GM23338 (cell line): Measurements from ENCODE around the gene BNC2. TPM values are rescaled to one million over a fixed set of nuclear protein-coding genes. Genes with fewer than 3 reads are reported as not detected.
"Not testable (repeated sequence)": the region's sequence is repeated elsewhere in the genome, so short reads cannot be mapped to it uniquely, and the experiment has no call there.

Source experiments
- ATAC-seq: fragments of 200-7000 bp; cut with Tn5 transposase; 3 replicates; pipeline ENCODE4 v1.9.1; 2020
- DNase-seq: peaks from one replicate; pipeline ENCODE4 v3.0.0-alpha.2; 2015; ENCODE audit warnings: low spot score
- H2AFZ ChIP-seq: fragments of 200-600 bp; sonication (generic); 2 replicates; pipeline ENCODE4 v1.8.0; 2016; ENCODE audit warnings: antibody characterized with exemption, mild to moderate bottlenecking, moderate library complexity
- H3F3A ChIP-seq: fragments of 200-600 bp; sonication (generic); replicated peaks from 2 replicates; pipeline ENCODE4 v1.8.0; 2017; ENCODE audit warnings: antibody characterized with exemption, mixed run types, low read depth
- H3K27ac ChIP-seq: fragments of 200-600 bp; sonication (generic); 2 replicates; pipeline ENCODE4 v1.6.1; 2016; ENCODE audit warnings: low read depth
- H3K27me3 ChIP-seq: fragments of 200-600 bp; sonication (generic); 2 replicates; pipeline ENCODE4 v1.8.0; 2016; ENCODE audit warnings: mild to moderate bottlenecking, mixed run types, moderate library complexity; ENCODE audit not compliant: insufficient read depth
- H3K36me3 ChIP-seq: fragments of 200-600 bp; sonication (generic); 2 replicates; pipeline ENCODE4 v1.8.0; 2016; ENCODE audit warnings: mild to moderate bottlenecking; ENCODE audit not compliant: insufficient read depth
- H3K4me1 ChIP-seq: fragments of 200-600 bp; sonication (generic); 2 replicates; pipeline ENCODE4 v1.8.0; 2016; ENCODE audit warnings: mild to moderate bottlenecking, moderate library complexity; ENCODE audit not compliant: insufficient read depth
- H3K4me2 ChIP-seq: fragments of 200-600 bp; sonication (generic); 2 replicates; pipeline ENCODE4 v1.7.1; 2017; ENCODE audit warnings: mixed run types
- H3K4me3 ChIP-seq: fragments of 200-600 bp; sonication (generic); 2 replicates; pipeline ENCODE4 v1.6.1; 2016; ENCODE audit warnings: mixed run types
- H3K79me2 ChIP-seq: fragments of 200-600 bp; sonication (generic); replicated peaks from 2 replicates; pipeline ENCODE4 v1.8.0; 2017; ENCODE audit warnings: mild to moderate bottlenecking; ENCODE audit not compliant: insufficient read depth
- H3K9me2 ChIP-seq: fragments of 200-600 bp; sonication (generic); 2 replicates; pipeline ENCODE4 v1.8.0; 2017; ENCODE audit not compliant: insufficient read depth
- H4K20me1 ChIP-seq: fragments of 200-600 bp; sonication (generic); replicated peaks from 2 replicates; pipeline ENCODE4 v1.8.0; 2017; ENCODE audit warnings: mild to moderate bottlenecking; ENCODE audit not compliant: insufficient read depth
- H3K27ac Mint-ChIP-seq: 2 replicates; pipeline ENCODE4 v1.8.0; 2020; ENCODE audit warnings: inconsistent platforms, mild to moderate bottlenecking, moderate library complexity, mixed read lengths
- H3K27me3 Mint-ChIP-seq: 3 replicates; pipeline ENCODE4 v1.8.0; 2022; ENCODE audit warnings: low read depth, mild to moderate bottlenecking, moderate library complexity, mixed read lengths, inconsistent platforms; ENCODE audit not compliant: insufficient read depth, poor library complexity
- H3K36me3 Mint-ChIP-seq: 3 replicates; pipeline ENCODE4 v1.8.0; 2021; ENCODE audit warnings: low read depth, mild to moderate bottlenecking, inconsistent platforms, moderate library complexity, mixed read lengths
- H3K4me1 Mint-ChIP-seq: 3 replicates; pipeline ENCODE4 v1.8.0; 2020; ENCODE audit warnings: mild to moderate bottlenecking, inconsistent platforms, mixed read lengths
- H3K4me3 Mint-ChIP-seq: 3 replicates; pipeline ENCODE4 v1.8.0; 2021; ENCODE audit warnings: moderate library complexity, mild to moderate bottlenecking, inconsistent platforms, mixed read lengths
- H3K9me3 Mint-ChIP-seq: 3 replicates; pipeline ENCODE4 v1.8.0; 2020; ENCODE audit warnings: moderate library complexity, mild to moderate bottlenecking, inconsistent platforms, mixed read lengths
- EZH2 ChIP-seq: fragments of 200-600 bp; sonication (generic); IDR thresholded peaks from one replicate; pipeline ENCODE4 v1.8.0; 2017; ENCODE audit warnings: antibody characterized with exemption, mild to moderate bottlenecking, low read depth; ENCODE audit not compliant: unreplicated experiment
- EZH2phosphoT487 ChIP-seq: fragments of 200-600 bp; sonication (generic); IDR thresholded peaks from one replicate; pipeline ENCODE4 v1.8.1; 2018; ENCODE audit warnings: antibody characterized with exemption; ENCODE audit not compliant: unreplicated experiment
- JUNB ChIP-seq: IDR thresholded peaks from one replicate; pipeline ENCODE4 v1.6.1; 2016; ENCODE audit warnings: antibody characterized with exemption; ENCODE audit not compliant: unreplicated experiment
- NANOG ChIP-seq: IDR thresholded peaks from 2 replicates; pipeline ENCODE4 v1.6.1; 2016; ENCODE audit warnings: antibody characterized with exemption, borderline replicate concordance
- POLR2AphosphoS5 ChIP-seq: IDR thresholded peaks from 2 replicates; pipeline ENCODE4 v1.6.1; 2016; ENCODE audit warnings: antibody characterized with exemption, low read depth
- STAT1 ChIP-seq: IDR thresholded peaks from one replicate; pipeline ENCODE4 v1.6.1; 2016; ENCODE audit warnings: antibody characterized with exemption; ENCODE audit not compliant: unreplicated experiment
- ZNF114 ChIP-seq: fragments of 250-450 bp; sonication (Bioruptor Pico); IDR thresholded peaks from 2 replicates; pipeline ENCODE4 v1.5.0; 2020; ENCODE audit warnings: mild to moderate bottlenecking, moderate library complexity
- ZNF331 ChIP-seq: fragments of 250-450 bp; sonication (Bioruptor Pico); IDR thresholded peaks from 2 replicates; pipeline ENCODE4 v1.5.0; 2020; ENCODE audit warnings: low read depth, mild to moderate bottlenecking, moderate library complexity
- polyA plus RNA-seq: library from polyadenylated mRNA; unstranded; fragments of >200 nt; fragmentation: Nextera tagmentation; extraction: Ambion mirVana; gene quantifications from 2 replicates; pipeline ENCODE4 v1.2.1, GENCODE V29; 2016
- total RNA-seq: library from RNA; depleted of rRNA; stranded (reverse); fragments of >200 nt; shearing (Covaris generic); gene quantifications from 2 replicates; pipeline ENCODE4 v1.2.3, GENCODE V29; 2014
- TF ChIP-seq, protein P1 (sequence below), 2 experiments: fragments of 200-600 bp in 1 of 2; sonication (generic) in 1 of 2; conservative IDR thresholded peaks; 2 replicates each; pipeline versions ENCODE4 v1.5.1 to v1.6.1; 2016 to 2017; ENCODE audit warnings: antibody characterized with exemption in 2 of 2, low read depth in 2 of 2, mild to moderate bottlenecking in 2 of 2, moderate library complexity in 1 of 2
- TF ChIP-seq, protein P2 (sequence below): IDR thresholded peaks from one replicate; pipeline ENCODE4 v1.6.1; 2018; ENCODE audit warnings: antibody characterized with exemption; ENCODE audit not compliant: unreplicated experiment
- TF ChIP-seq, protein P3 (sequence below): IDR thresholded peaks from 2 replicates; pipeline ENCODE4 v1.6.1; 2016; ENCODE audit warnings: antibody characterized with exemption

Gene BNC2
- total and polyA plus RNA-seq, 2 experiments from 2014 or later = 12.7 to 13.2 TPM

DNA sequence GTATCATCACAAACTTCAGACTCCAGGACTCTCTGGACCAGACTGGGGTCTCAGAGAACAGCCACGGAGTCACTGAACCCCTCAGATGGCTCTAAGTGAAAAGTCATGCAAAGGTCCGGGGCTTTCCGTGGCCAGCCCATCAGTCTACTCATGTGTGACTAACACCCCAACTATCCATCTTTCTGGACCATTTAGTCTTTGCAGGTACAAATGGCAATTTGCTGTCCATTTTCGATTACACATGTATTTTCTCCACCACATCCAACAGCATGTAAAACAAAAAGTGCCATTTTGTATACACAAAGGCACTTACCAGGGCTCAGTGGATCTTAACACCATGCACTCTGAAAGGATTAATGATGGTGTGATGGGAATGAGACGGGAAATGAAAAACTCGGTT, 387.7 kb downstream of the BNC2 start:
- no peak for ATAC-seq
- no peak overlapping the region for H2AFZ ChIP-seq
- peaks cover 4% of the 10 kb centered on the region for H3K27me3 Mint-ChIP-seq
- H3K4me3 ChIP-seq = no peak overlapping the region
- H3K4me3 Mint-ChIP-seq = no peak overlapping the region
- H3K36me3 Mint-ChIP-seq = peaks cover 10% of the 10 kb centered on the region
- TF ChIP-seq STAT1 = no peak
- H3K36me3 ChIP-seq = no peaks in the 10 kb centered on the region
- no peaks in the 10 kb centered on the region for H3K27me3 ChIP-seq
- H4K20me1 ChIP-seq = no peaks in the 10 kb centered on the region
- peaks cover 30% of the 10 kb centered on the region for H3K4me1 ChIP-seq
- H3K9me3 Mint-ChIP-seq = peaks cover 8% of the 10 kb centered on the region; the same call in 2 of the 3 replicates
- H3F3A ChIP-seq = no peaks in the 10 kb centered on the region
- no peak for DNase-seq
- H3K79me2 ChIP-seq = no peaks in the 10 kb centered on the region
- peaks cover 42% of the 10 kb centered on the region for H3K4me1 Mint-ChIP-seq
- H3K4me2 ChIP-seq = no peak overlapping the region
- no peaks in the 10 kb centered on the region for H3K9me2 ChIP-seq
- no peak overlapping the region for H3K27ac ChIP-seq
- H3K27ac Mint-ChIP-seq = no peak overlapping the region

DNA sequence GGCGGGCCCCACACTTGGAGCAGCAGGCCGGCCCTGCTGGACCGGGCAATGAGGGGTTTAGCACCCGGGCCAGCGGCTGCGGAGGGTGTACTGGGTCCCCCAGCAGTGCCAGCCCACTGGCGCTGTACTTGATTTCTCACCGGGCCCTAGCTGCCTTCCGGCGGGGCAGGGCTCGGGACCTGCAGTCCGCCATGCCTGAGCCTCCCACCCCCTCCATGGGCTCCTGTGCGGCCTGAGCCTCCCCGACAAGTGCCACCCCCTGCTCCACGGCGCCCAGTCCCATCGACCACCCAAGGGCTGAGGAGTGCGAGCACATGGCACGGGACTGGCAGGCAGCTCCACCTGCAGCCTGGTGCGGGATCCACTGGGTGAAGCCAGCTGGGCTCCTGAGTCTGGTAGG, 389.9 kb downstream of the BNC2 start:
- H3K4me1 ChIP-seq = peaks cover 20% of the 10 kb centered on the region
- H3K4me3 Mint-ChIP-seq, H4K20me1 ChIP-seq, H3K79me2 ChIP-seq, H3K9me2 ChIP-seq, H3K27me3 ChIP-seq, DNase-seq, H3K36me3 ChIP-seq, H3K27ac Mint-ChIP-seq, H3K4me2 ChIP-seq, ATAC-seq, H3K4me3 ChIP-seq, H3F3A ChIP-seq, H3K9me3 Mint-ChIP-seq, H3K27ac ChIP-seq, H2AFZ ChIP-seq, H3K27me3 Mint-ChIP-seq: not testable (repeated sequence)
- H3K4me1 Mint-ChIP-seq = peaks cover 35% of the 10 kb centered on the region
- peaks cover 13% of the 10 kb centered on the region for H3K36me3 Mint-ChIP-seq

DNA sequence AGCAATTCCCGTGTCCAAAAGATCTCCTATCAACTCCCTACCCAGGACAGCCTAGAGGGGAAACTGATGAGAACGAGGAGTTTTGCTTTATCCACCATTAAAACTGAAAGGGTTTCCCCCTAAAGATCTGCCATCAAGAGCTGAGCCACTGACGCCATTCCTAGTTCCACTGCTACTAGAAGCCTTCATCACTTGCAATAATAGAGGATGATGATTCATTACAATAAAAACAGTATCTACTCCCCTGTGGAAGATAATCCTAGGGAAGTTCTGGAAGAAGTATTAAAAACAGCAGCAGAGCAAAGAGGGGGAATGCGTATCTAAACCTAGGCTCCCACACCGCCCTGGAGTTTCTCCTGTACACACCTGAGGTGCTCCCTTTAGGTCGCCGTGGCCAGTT, 394.5 kb downstream of the BNC2 start:
- Histone ChIP-seq H3K4me2 (no peak overlapping the region), H3K27ac (no peak overlapping the region), H3K27me3 (no peaks in the 10 kb centered on the region), H3F3A (no peaks in the 10 kb centered on the region), H4K20me1 (no peaks in the 10 kb centered on the region), H3K36me3 (no peaks in the 10 kb centered on the region), H3K4me3 (no peak overlapping the region), H2AFZ (no peak overlapping the region), H3K79me2 (no peaks in the 10 kb centered on the region), H3K9me2 (peaks cover 3% of the 10 kb centered on the region; the same call in 1 of the 2 replicates), H3K4me1 (peaks cover 12% of the 10 kb centered on the region)
- Mint-ChIP-seq H3K36me3 (peaks cover 37% of the 10 kb centered on the region), H3K9me3 (peaks cover 15% of the 10 kb centered on the region), H3K27me3 (peaks cover 2% of the 10 kb centered on the region), H3K4me3 (no peak overlapping the region), H3K27ac (no peak overlapping the region), H3K4me1 (peaks cover 25% of the 10 kb centered on the region)
- ATAC-seq = no peak
- no peak for DNase-seq
- TF ChIP-seq, protein P1, sequence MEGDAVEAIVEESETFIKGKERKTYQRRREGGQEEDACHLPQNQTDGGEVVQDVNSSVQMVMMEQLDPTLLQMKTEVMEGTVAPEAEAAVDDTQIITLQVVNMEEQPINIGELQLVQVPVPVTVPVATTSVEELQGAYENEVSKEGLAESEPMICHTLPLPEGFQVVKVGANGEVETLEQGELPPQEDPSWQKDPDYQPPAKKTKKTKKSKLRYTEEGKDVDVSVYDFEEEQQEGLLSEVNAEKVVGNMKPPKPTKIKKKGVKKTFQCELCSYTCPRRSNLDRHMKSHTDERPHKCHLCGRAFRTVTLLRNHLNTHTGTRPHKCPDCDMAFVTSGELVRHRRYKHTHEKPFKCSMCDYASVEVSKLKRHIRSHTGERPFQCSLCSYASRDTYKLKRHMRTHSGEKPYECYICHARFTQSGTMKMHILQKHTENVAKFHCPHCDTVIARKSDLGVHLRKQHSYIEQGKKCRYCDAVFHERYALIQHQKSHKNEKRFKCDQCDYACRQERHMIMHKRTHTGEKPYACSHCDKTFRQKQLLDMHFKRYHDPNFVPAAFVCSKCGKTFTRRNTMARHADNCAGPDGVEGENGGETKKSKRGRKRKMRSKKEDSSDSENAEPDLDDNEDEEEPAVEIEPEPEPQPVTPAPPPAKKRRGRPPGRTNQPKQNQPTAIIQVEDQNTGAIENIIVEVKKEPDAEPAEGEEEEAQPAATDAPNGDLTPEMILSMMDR (conservative IDR thresholded peaks at IDR 0.05; ENCODE audit: low read depth in 2 of 2) = no peak
- TF ChIP-seq, protein P2, sequence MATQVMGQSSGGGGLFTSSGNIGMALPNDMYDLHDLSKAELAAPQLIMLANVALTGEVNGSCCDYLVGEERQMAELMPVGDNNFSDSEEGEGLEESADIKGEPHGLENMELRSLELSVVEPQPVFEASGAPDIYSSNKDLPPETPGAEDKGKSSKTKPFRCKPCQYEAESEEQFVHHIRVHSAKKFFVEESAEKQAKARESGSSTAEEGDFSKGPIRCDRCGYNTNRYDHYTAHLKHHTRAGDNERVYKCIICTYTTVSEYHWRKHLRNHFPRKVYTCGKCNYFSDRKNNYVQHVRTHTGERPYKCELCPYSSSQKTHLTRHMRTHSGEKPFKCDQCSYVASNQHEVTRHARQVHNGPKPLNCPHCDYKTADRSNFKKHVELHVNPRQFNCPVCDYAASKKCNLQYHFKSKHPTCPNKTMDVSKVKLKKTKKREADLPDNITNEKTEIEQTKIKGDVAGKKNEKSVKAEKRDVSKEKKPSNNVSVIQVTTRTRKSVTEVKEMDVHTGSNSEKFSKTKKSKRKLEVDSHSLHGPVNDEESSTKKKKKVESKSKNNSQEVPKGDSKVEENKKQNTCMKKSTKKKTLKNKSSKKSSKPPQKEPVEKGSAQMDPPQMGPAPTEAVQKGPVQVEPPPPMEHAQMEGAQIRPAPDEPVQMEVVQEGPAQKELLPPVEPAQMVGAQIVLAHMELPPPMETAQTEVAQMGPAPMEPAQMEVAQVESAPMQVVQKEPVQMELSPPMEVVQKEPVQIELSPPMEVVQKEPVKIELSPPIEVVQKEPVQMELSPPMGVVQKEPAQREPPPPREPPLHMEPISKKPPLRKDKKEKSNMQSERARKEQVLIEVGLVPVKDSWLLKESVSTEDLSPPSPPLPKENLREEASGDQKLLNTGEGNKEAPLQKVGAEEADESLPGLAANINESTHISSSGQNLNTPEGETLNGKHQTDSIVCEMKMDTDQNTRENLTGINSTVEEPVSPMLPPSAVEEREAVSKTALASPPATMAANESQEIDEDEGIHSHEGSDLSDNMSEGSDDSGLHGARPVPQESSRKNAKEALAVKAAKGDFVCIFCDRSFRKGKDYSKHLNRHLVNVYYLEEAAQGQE = no peak
- TF ChIP-seq NANOG = no peak
- no peak for TF ChIP-seq EZH2
- TF ChIP-seq STAT1 = no peak
- no peak for TF ChIP-seq ZNF114 (CRISPR knock-in tag)
- no peak for TF ChIP-seq POLR2AphosphoS5
- no peak for TF ChIP-seq JUNB
- TF ChIP-seq, protein P3, sequence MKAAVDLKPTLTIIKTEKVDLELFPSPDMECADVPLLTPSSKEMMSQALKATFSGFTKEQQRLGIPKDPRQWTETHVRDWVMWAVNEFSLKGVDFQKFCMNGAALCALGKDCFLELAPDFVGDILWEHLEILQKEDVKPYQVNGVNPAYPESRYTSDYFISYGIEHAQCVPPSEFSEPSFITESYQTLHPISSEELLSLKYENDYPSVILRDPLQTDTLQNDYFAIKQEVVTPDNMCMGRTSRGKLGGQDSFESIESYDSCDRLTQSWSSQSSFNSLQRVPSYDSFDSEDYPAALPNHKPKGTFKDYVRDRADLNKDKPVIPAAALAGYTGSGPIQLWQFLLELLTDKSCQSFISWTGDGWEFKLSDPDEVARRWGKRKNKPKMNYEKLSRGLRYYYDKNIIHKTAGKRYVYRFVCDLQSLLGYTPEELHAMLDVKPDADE = no peak
- no peak for TF ChIP-seq ZNF331 (CRISPR knock-in tag)
- TF ChIP-seq EZH2phosphoT487 = no peak
